Stomach (tissue), 9 donors: ENCODE results near the gene ANKRD44. TPM values are rescaled to one million over a fixed set of nuclear protein-coding genes. Genes with fewer than 3 reads are reported as not detected.
A peak's percentile ranks its signal among the peaks of the same experiment; 100 is the strongest.

ENCODE experiments used
- DNase-seq, 2 donors: peaks; one replicate each; pipeline versions ENCODE4 v3.0.0 to v3.0.0-alpha.2; 2013 to 2019
- H3K27ac ChIP-seq, 5 donors: fragments of 200-600 bp in 4 of 5; sonication (generic) in 4 of 5; one replicate each; pipeline ENCODE4 v1.5.1; 2013 to 2019; ENCODE audit warnings: mild to moderate bottlenecking in 1 of 5, moderate library complexity in 1 of 5
- H3K27me3 ChIP-seq, 3 donors: fragments of 200-600 bp; sonication (generic); one replicate each; pipeline ENCODE4 v1.5.1; 2017 to 2019; ENCODE audit warnings: mixed run types in 1 of 3
- H3K36me3 ChIP-seq, 4 donors: fragments of 200-600 bp; sonication (generic); 1 replicate in 3 of 4; 2 replicates in 1 of 4; pipeline ENCODE4 v1.5.1; 2016 to 2019
- H3K4me1 ChIP-seq, 4 donors: fragments of 200-600 bp; sonication (generic); one replicate each; pipeline ENCODE4 v1.5.1; 2016 to 2019
- H3K4me3 ChIP-seq, 4 donors: fragments of 200-600 bp; sonication (generic) in 3 of 4; one replicate each; pipeline ENCODE4 v1.5.1; 2016 to 2019; ENCODE audit warnings: mild to moderate bottlenecking in 1 of 4
- H3K9me3 ChIP-seq, 4 donors: fragments of 200-600 bp; sonication (generic); one replicate each; pipeline ENCODE4 v1.5.1; 2016 to 2019
- EP300 ChIP-seq: sonication (generic); formaldehyde crosslinking; IDR thresholded peaks from one replicate; pipeline ENCODE4 v1.6.1; 2017; ENCODE audit warnings: antibody characterized with exemption
- POLR2A ChIP-seq, 4 donors: fragments of 450-650 bp; IDR thresholded peaks; one replicate each; pipeline ENCODE4 v1.6.1; 2016; ENCODE audit warnings: antibody characterized with exemption in 4 of 4, control low read depth in 2 of 4, mild to moderate bottlenecking in 1 of 4, moderate library complexity in 1 of 4
- POLR2AphosphoS5 ChIP-seq, 3 donors: sonication (generic); formaldehyde crosslinking; IDR thresholded peaks; one replicate each; pipeline ENCODE4 v1.6.1; 2016; ENCODE audit warnings: antibody characterized with exemption in 3 of 3
- WGBS, 5 donors: extraction: QIAGEN DNeasy Blood & Tissue Kit in 3 of 5; methylation state at CpG; one replicate each; pipeline versions ENCODE4 v1.1.5 to v1.1.7; 2013 to 2018; 5-methylcytosine and 5-hydroxymethylcytosine counted together
- intact Hi-C: fragments of 100-400 bp; cut with DNase I; formaldehyde crosslinking; loops from one replicate; pipeline ENCODE4 v1.15.1; 2023; ENCODE audit warnings: low total_unique reads
- polyA plus RNA-seq, 3 donors: library from polyadenylated mRNA; stranded (reverse); fragments of 200-250 nt; gene quantifications; one replicate each; pipeline ENCODE4 v1.2.3, GENCODE V29; 2013
- total RNA-seq, 5 donors: library from RNA; depleted of rRNA; stranded (reverse); fragments of >200 nt; gene quantifications; one replicate each; pipeline versions ENCODE4 v1.1.0 to v1.2.3, GENCODE V29; 2014 to 2016
- TF ChIP-seq, protein P1 (sequence below), 7 experiments: fragments of 450-650 bp in 4 of 7; fragments of 200-600 bp in 3 of 7; sonication (generic) in 3 of 7; IDR thresholded peaks; one replicate each; pipeline ENCODE4 v1.5.1; 2016 to 2019; ENCODE audit warnings: antibody characterized with exemption in 7 of 7, control low read depth in 2 of 7, mild to moderate bottlenecking in 1 of 7
- donor health status: healthy with polysubstance abuse.
- donor health status: Bipolar disorder and iron deficiency.
- donor health status: healthy.

ANKRD44 gene
- total and polyA plus RNA-seq, 8 donors = 1.2 to 58.4 (median 7.0) TPM

- TF ChIP-seq EP300 = no peak
- TF ChIP-seq, protein P1, sequence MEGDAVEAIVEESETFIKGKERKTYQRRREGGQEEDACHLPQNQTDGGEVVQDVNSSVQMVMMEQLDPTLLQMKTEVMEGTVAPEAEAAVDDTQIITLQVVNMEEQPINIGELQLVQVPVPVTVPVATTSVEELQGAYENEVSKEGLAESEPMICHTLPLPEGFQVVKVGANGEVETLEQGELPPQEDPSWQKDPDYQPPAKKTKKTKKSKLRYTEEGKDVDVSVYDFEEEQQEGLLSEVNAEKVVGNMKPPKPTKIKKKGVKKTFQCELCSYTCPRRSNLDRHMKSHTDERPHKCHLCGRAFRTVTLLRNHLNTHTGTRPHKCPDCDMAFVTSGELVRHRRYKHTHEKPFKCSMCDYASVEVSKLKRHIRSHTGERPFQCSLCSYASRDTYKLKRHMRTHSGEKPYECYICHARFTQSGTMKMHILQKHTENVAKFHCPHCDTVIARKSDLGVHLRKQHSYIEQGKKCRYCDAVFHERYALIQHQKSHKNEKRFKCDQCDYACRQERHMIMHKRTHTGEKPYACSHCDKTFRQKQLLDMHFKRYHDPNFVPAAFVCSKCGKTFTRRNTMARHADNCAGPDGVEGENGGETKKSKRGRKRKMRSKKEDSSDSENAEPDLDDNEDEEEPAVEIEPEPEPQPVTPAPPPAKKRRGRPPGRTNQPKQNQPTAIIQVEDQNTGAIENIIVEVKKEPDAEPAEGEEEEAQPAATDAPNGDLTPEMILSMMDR (IDR thresholded peaks at IDR 0.05) = no peak
- no peak for TF ChIP-seq POLR2A (IDR thresholded peaks at IDR 0.05)
- TF ChIP-seq POLR2AphosphoS5 (IDR thresholded peaks at IDR 0.05) = no peak
- Histone ChIP-seq H3K27ac (peak overlapping the region in 1 of 5 donors; percentile 8), H3K9me3 (no peaks in the 10 kb centered on the region), H3K4me1 (peaks cover 0 to 19% (median 12%) of the 10 kb centered on the region in 4 donors), H3K36me3 (peaks cover 7 to 46% (median 40%) of the 10 kb centered on the region in 4 donors), H3K27me3 (no peaks in the 10 kb centered on the region), H3K4me3 (no peak overlapping the region)
- 66 to 79% (median 75%) methylated on average over 6 of the region's 6 CpGs for WGBS, 5 donors
- intact Hi-C loops = no loop called here
- peak in 1 of 2 donors; percentile 58 for DNase-seq
These were observed 230.6 kb downstream of the ANKRD44 start for GRCh38 chr2:197079832-197080555.

GRCh38 chr2:197079414-197079813 is 231.2 kb downstream of the ANKRD44 start:
- Histone ChIP-seq H3K27me3 (no peaks in the 10 kb centered on the region), H3K9me3 (no peaks in the 10 kb centered on the region), H3K4me1 (peaks cover 0 to 22% (median 12%) of the 10 kb centered on the region in 4 donors), H3K27ac (no peak overlapping the region), H3K4me3 (no peak overlapping the region), H3K36me3 (peaks cover 7 to 46% (median 40%) of the 10 kb centered on the region in 4 donors)
- intact Hi-C loops = no loop called here
- WGBS, 5 donors = 72 to 84% (median 77%) methylated on average over 3 of the region's 3 CpGs
- DNase-seq = no peak
- TF ChIP-seq EP300 = no peak
- no peak for TF ChIP-seq POLR2A (IDR thresholded peaks at IDR 0.05)
- TF ChIP-seq POLR2AphosphoS5 (IDR thresholded peaks at IDR 0.05) = no peak
- TF ChIP-seq, protein P1 (IDR thresholded peaks at IDR 0.05) = no peak

DNA sequence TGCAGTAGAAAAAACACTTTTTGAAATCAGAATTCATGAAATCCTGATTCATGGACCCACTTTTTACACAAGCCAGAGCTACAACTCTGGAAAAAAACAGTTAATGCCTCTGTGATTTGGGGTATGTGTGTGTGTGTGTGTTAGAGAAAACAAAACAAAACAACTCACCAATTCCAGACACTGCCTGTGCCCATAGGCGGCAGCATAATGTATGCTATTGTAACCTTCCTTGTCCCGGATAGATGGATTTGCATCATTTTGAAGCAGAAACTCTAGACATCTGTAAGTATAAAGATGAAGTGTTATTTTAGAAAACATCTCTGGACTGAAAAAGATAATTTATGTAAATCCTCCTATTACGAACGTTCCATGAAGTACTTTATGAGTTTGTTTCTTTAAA is 232.0 kb downstream of the ANKRD44 start:
- TF ChIP-seq, protein P1 (IDR thresholded peaks at IDR 0.05) = no peak
- TF ChIP-seq POLR2A (IDR thresholded peaks at IDR 0.05) (no peak), POLR2AphosphoS5 (IDR thresholded peaks at IDR 0.05) (no peak), EP300 (no peak)
- H3K27ac ChIP-seq = no peak overlapping the region
- WGBS, 5 donors = 87 to 96% (median 92%) methylated on average over 4 of the region's 4 CpGs
- peaks cover 7 to 44% (median 40%) of the 10 kb centered on the region in 4 donors for H3K36me3 ChIP-seq
- intact Hi-C loops = no loop called here
- H3K4me3 ChIP-seq = no peak overlapping the region
- H3K27me3 ChIP-seq = no peaks in the 10 kb centered on the region
- peaks cover 0 to 30% (median 12%) of the 10 kb centered on the region in 4 donors for H3K4me1 ChIP-seq
- no peaks in the 10 kb centered on the region for H3K9me3 ChIP-seq
- no peak for DNase-seq

DNA sequence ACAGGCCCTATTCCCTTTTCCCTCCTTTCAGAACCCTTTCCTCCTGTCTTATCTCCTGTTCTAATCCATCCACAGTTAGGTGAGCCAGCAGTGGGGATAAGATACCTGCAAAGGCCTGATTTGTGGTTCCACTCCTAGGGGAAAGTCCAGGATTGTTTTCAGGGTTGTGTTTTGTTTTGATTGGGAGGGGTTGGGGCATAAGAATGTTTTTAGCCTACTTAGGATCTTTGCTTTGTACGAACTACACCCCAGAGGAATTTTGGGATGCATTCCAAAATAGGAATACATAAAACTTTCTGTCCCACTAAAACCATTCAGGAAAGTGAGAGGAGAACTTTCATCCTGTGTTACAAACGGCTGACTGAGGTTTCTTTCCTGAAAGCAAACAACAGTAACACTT is 233.2 kb downstream of the ANKRD44 start:
- TF ChIP-seq EP300 = no peak
- no peak for TF ChIP-seq POLR2AphosphoS5 (IDR thresholded peaks at IDR 0.05)
- TF ChIP-seq, protein P1 (IDR thresholded peaks at IDR 0.05) = no peak
- TF ChIP-seq POLR2A (IDR thresholded peaks at IDR 0.05) = no peak
- H3K4me1 ChIP-seq = peaks cover 0 to 38% (median 12%) of the 10 kb centered on the region in 4 donors
- H3K27ac ChIP-seq = no peak overlapping the region
- no peak for DNase-seq
- no peaks in the 10 kb centered on the region for H3K9me3 ChIP-seq
- WGBS, 5 donors = 21 to 47% (median 28%) methylated on average over 2 of the region's 2 CpGs
- intact Hi-C loops = no loop called here
- H3K4me3 ChIP-seq = no peak overlapping the region
- H3K36me3 ChIP-seq = peaks cover 7 to 38% (median 32%) of the 10 kb centered on the region in 4 donors
- H3K27me3 ChIP-seq = no peaks in the 10 kb centered on the region
